ENCODE data around the gene NUP205.
"Not testable (repeated sequence)": the region's sequence is repeated elsewhere in the genome, so short reads cannot be mapped to it uniquely, and the experiment has no call there.

The NUP205 gene

GRCh38 chr7:135617781-135618180, 60.1 kb downstream of the NUP205 start:
- no CpG with 5 or more reads among the region's 2 CpGs for WGBS (ENCODE audit: insufficient coverage)
- Histone ChIP-seq H3K4me1 (ENCODE audit: control extremely low read depth in 1 of 4, control insufficient read depth in 4 of 4, insufficient read depth in 4 of 4, low read length in 3 of 4) (no peaks in the 10 kb centered on the region), H3K27ac (ENCODE audit: insufficient read depth in 1 of 2, low read depth in 1 of 2, low read length in 2 of 2, poor library complexity in 1 of 2, severe bottlenecking in 2 of 2) (no peak overlapping the region), H3K36me3 (ENCODE audit: control insufficient read depth in 4 of 4, insufficient read depth in 4 of 4, low read length in 3 of 4) (peaks cover 30 to 70% (median 45%) of the 10 kb centered on the region in 4 experiments), H3K4me3 (ENCODE audit: control insufficient read depth in 1 of 7, extremely low read depth in 1 of 7, insufficient read depth in 4 of 7, low read depth in 2 of 7, low read length in 6 of 7) (no peak overlapping the region), H3K27me3 (replicated peaks in 2 of 5; ENCODE audit: control insufficient read depth in 4 of 5, insufficient read depth in 5 of 5, low read length in 4 of 5) (no peaks in the 10 kb centered on the region), H3K9me3 (ENCODE audit: control extremely low read depth in 1 of 5, control insufficient read depth in 4 of 5, insufficient read depth in 2 of 5, low read depth in 1 of 5, low read length in 4 of 5) (no peaks in the 10 kb centered on the region)
- POLR2A ChIA-PET: no interaction called here
- no peak for DNase-seq
- CTCF ChIA-PET: interaction anchor here (1.2 to 1.8 kb wide), 2 partner anchors 15 to 21 kb away, joined by 4 to 5 read pairs; no protein-coding TSS in a partner anchor

GRCh38 chr7:135618510-135618909, 60.8 kb downstream of the NUP205 start:
- no peak overlapping the region for H3K27ac ChIP-seq (ENCODE audit: insufficient read depth in 1 of 2, low read depth in 1 of 2, low read length in 2 of 2, poor library complexity in 1 of 2, severe bottlenecking in 2 of 2)
- no peaks in the 10 kb centered on the region for H3K4me1 ChIP-seq (ENCODE audit: control extremely low read depth in 1 of 4, control insufficient read depth in 4 of 4, insufficient read depth in 4 of 4, low read length in 3 of 4)
- CTCF ChIA-PET: interaction anchor here (0.6 to 1.8 kb wide), 3 partner anchors 10 to 27 kb away, joined by 3 to 5 read pairs (median 5); no protein-coding TSS in a partner anchor
- peaks cover 30 to 75% (median 48%) of the 10 kb centered on the region in 4 experiments for H3K36me3 ChIP-seq (ENCODE audit: control insufficient read depth in 4 of 4, insufficient read depth in 4 of 4, low read length in 3 of 4)
- no peaks in the 10 kb centered on the region for H3K9me3 ChIP-seq (ENCODE audit: control extremely low read depth in 1 of 5, control insufficient read depth in 4 of 5, insufficient read depth in 2 of 5, low read depth in 1 of 5, low read length in 4 of 5)
- POLR2A ChIA-PET: no interaction called here
- H3K27me3 ChIP-seq (replicated peaks in 2 of 5; ENCODE audit: control insufficient read depth in 4 of 5, insufficient read depth in 5 of 5, low read length in 4 of 5): no peaks in the 10 kb centered on the region
- H3K4me3 ChIP-seq (ENCODE audit: control insufficient read depth in 1 of 7, extremely low read depth in 1 of 7, insufficient read depth in 4 of 7, low read depth in 2 of 7, low read length in 6 of 7): no peak overlapping the region
- DNase-seq: no peak
- 100% methylated on average over 3 of the region's 7 CpGs for WGBS (ENCODE audit: insufficient coverage)

- ChIA-PET POLR2A (no interaction called here), CTCF (interaction anchor here (0.8 to 2.9 kb wide), 8 partner anchors 10 to 43 kb away, joined by 3 to 28 read pairs (median 4); no protein-coding TSS in a partner anchor)
- DNase-seq: no peak
- H3K9me3 ChIP-seq (ENCODE audit: control extremely low read depth in 1 of 5, control insufficient read depth in 4 of 5, insufficient read depth in 2 of 5, low read depth in 1 of 5, low read length in 4 of 5): no peaks in the 10 kb centered on the region
- 100% methylated on average over 1 of the region's 2 CpGs for WGBS (ENCODE audit: insufficient coverage)
- no peak overlapping the region for H3K27ac ChIP-seq (ENCODE audit: insufficient read depth in 1 of 2, low read depth in 1 of 2, low read length in 2 of 2, poor library complexity in 1 of 2, severe bottlenecking in 2 of 2)
- H3K36me3 ChIP-seq (ENCODE audit: control insufficient read depth in 4 of 4, insufficient read depth in 4 of 4, low read length in 3 of 4): peaks cover 36 to 83% (median 54%) of the 10 kb centered on the region in 4 experiments
- H3K27me3 ChIP-seq (replicated peaks in 2 of 5; ENCODE audit: control insufficient read depth in 4 of 5, insufficient read depth in 5 of 5, low read length in 4 of 5): no peaks in the 10 kb centered on the region
- H3K4me3 ChIP-seq (ENCODE audit: control insufficient read depth in 1 of 7, extremely low read depth in 1 of 7, insufficient read depth in 4 of 7, low read depth in 2 of 7, low read length in 6 of 7): no peak overlapping the region
- H3K4me1 ChIP-seq (ENCODE audit: control extremely low read depth in 1 of 4, control insufficient read depth in 4 of 4, insufficient read depth in 4 of 4, low read length in 3 of 4): no peaks in the 10 kb centered on the region
These were observed 62.7 kb downstream of the NUP205 start for GRCh38 chr7:135620447-135620846.

GRCh38 chr7:135620980-135621850, 63.5 kb downstream of the NUP205 start:
- POLR2A ChIA-PET: no interaction called here
- H3K27me3 ChIP-seq (replicated peaks in 2 of 5; ENCODE audit: control insufficient read depth in 4 of 5, insufficient read depth in 5 of 5, low read length in 4 of 5): no peaks in the 10 kb centered on the region
- H3K4me3 ChIP-seq (ENCODE audit: control insufficient read depth in 1 of 7, extremely low read depth in 1 of 7, insufficient read depth in 4 of 7, low read depth in 2 of 7, low read length in 6 of 7): no peak overlapping the region
- CTCF ChIA-PET: interaction anchor here (0.8 to 2.9 kb wide), 10 partner anchors 9 to 60 kb away, joined by 3 to 28 read pairs (median 4); no protein-coding TSS in a partner anchor
- peak; percentile 68 to 83 (median 77) for DNase-seq
- peaks cover 32 to 84% (median 53%) of the 10 kb centered on the region in 4 experiments for H3K36me3 ChIP-seq (ENCODE audit: control insufficient read depth in 4 of 4, insufficient read depth in 4 of 4, low read length in 3 of 4)
- no peaks in the 10 kb centered on the region for H3K9me3 ChIP-seq (ENCODE audit: control extremely low read depth in 1 of 5, control insufficient read depth in 4 of 5, insufficient read depth in 2 of 5, low read depth in 1 of 5, low read length in 4 of 5)
- no CpG with 5 or more reads among the region's 1 CpG for WGBS (ENCODE audit: insufficient coverage)
- H3K4me1 ChIP-seq (ENCODE audit: control extremely low read depth in 1 of 4, control insufficient read depth in 4 of 4, insufficient read depth in 4 of 4, low read length in 3 of 4): no peaks in the 10 kb centered on the region
- H3K27ac ChIP-seq (ENCODE audit: insufficient read depth in 1 of 2, low read depth in 1 of 2, low read length in 2 of 2, poor library complexity in 1 of 2, severe bottlenecking in 2 of 2): no peak overlapping the region

GRCh38 chr7:135634191-135634878, 76.6 kb downstream of the NUP205 start:
- no peaks in the 10 kb centered on the region for H3K27me3 ChIP-seq (replicated peaks in 2 of 5; ENCODE audit: control insufficient read depth in 4 of 5, insufficient read depth in 5 of 5, low read length in 4 of 5)
- 98% methylated on average over 7 of the region's 7 CpGs for WGBS (ENCODE audit: insufficient coverage)
- no peak overlapping the region for H3K4me3 ChIP-seq (ENCODE audit: control insufficient read depth in 1 of 7, extremely low read depth in 1 of 7, insufficient read depth in 4 of 7, low read depth in 2 of 7, low read length in 6 of 7)
- CTCF ChIA-PET: interaction anchor here (1.2 kb wide), 1 partner anchor 11 kb away, joined by 5 read pairs; no protein-coding TSS in a partner anchor
- DNase-seq: no peak
- H3K9me3 ChIP-seq (ENCODE audit: control extremely low read depth in 1 of 5, control insufficient read depth in 4 of 5, insufficient read depth in 2 of 5, low read depth in 1 of 5, low read length in 4 of 5): no peaks in the 10 kb centered on the region
- no peak overlapping the region for H3K27ac ChIP-seq (ENCODE audit: insufficient read depth in 1 of 2, low read depth in 1 of 2, low read length in 2 of 2, poor library complexity in 1 of 2, severe bottlenecking in 2 of 2)
- peaks cover 21 to 86% (median 60%) of the 10 kb centered on the region in 4 experiments for H3K36me3 ChIP-seq (ENCODE audit: control insufficient read depth in 4 of 4, insufficient read depth in 4 of 4, low read length in 3 of 4)
- H3K4me1 ChIP-seq (ENCODE audit: control extremely low read depth in 1 of 4, control insufficient read depth in 4 of 4, insufficient read depth in 4 of 4, low read length in 3 of 4): no peaks in the 10 kb centered on the region
- POLR2A ChIA-PET: interaction anchor here (0.6 kb wide), 1 partner anchor 62 kb away, joined by 3 read pairs; no protein-coding TSS in a partner anchor

- DNase-seq; H3K4me3 ChIP-seq (ENCODE audit: control insufficient read depth in 1 of 7, extremely low read depth in 1 of 7, insufficient read depth in 4 of 7, low read depth in 2 of 7, low read length in 6 of 7); H3K27ac ChIP-seq (ENCODE audit: insufficient read depth in 1 of 2, low read depth in 1 of 2, low read length in 2 of 2, poor library complexity in 1 of 2, severe bottlenecking in 2 of 2); POLR2A ChIA-PET; H3K9me3 ChIP-seq (ENCODE audit: control extremely low read depth in 1 of 5, control insufficient read depth in 4 of 5, insufficient read depth in 2 of 5, low read depth in 1 of 5, low read length in 4 of 5); H3K4me1 ChIP-seq (ENCODE audit: control extremely low read depth in 1 of 4, control insufficient read depth in 4 of 4, insufficient read depth in 4 of 4, low read length in 3 of 4); H3K27me3 ChIP-seq (replicated peaks in 2 of 5; ENCODE audit: control insufficient read depth in 4 of 5, insufficient read depth in 5 of 5, low read length in 4 of 5); CTCF ChIA-PET: not testable (repeated sequence)
- peaks cover 35 to 82% (median 63%) of the 10 kb centered on the region in 4 experiments for H3K36me3 ChIP-seq (ENCODE audit: control insufficient read depth in 4 of 4, insufficient read depth in 4 of 4, low read length in 3 of 4)
These were observed 82.0 kb downstream of the NUP205 start for GRCh38 chr7:135639690-135640089.
